Stimulated activated CD8-positive, alpha-beta memory T cell treated with anti-CD3 and anti-CD28 coated beads, Interleukin-15, amount 100 ng/mL, for 1 hour (primary cell): Measurements from ENCODE around the gene RERE.

ENCODE experiments used
- DNase-seq: peaks from one replicate; pipeline ENCODE4 v3.0.0-alpha.2; 2020; ENCODE audit warnings: low read depth

RERE gene

DNA sequence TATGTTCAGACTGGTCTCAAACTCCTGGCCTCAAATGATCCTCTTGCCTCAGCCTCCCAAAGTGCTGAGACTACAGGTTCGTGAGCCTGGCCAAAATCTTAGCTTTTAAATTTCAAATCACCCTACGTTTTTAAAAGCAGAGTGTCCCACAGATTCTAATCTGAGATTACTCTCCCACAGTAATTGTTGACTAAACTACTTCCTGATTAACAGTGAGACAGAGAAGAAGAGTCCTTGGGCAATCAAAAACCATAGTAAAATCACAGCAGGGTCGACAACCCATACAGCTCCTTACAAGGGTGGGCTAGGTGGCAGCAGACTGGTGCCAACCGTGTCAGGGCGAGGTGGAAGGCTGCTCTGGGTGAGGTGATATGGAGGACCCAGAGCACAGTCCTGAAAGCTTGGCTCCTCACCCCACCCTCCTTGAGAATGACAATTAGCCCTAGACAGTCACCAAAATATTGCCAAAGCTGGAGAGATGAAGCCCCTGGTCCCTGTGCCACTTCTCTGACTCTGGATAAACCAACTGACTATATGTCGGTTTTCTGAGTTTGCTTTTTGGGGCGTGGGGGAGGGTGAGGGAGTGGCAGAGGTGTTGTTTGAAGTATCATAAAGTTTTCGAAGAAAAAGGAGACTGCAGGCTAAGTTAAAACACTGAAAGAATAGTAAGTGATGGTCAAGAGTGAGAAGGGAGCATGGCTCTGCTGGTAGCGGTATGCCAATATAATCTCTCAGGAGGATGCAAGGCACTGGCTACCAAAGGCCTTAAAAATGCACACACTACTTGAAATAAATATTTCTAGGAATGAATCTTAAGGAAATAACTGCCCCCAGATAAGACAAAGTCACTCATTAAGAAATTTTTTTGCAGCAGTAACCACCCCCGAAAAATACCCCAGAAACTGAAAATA lies 412.7 kb downstream of the RERE start:
- DNase-seq: no peak

DNA sequence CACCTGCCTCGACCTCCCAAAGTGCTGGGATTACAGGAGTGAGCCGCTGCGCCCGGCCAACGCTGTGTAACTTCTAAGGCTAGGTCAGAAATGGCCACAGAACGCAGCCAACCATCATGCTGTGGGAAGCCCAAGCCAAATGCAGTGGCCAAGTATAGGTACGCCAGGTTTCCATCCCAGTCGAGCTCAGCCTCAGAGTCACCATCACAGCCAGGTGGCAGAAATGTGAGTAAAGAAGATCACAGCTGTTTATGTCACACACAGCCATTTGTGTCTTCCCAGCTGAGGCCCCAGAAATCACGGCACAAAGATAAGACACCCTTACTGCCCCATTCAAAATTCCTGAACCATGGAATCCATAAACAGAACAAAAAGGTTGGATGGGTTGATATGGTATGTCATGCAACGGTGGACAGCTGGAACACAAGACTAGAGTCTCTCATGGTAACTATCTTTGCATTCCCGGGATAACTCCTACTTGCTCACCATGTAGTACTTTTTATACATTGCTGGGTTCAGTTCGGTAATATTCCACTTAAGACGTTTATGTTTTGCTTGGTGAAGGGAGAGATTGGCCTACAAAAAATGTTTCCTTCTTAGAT lies 415.2 kb downstream of the RERE start:
- DNase-seq: no peak

DNA sequence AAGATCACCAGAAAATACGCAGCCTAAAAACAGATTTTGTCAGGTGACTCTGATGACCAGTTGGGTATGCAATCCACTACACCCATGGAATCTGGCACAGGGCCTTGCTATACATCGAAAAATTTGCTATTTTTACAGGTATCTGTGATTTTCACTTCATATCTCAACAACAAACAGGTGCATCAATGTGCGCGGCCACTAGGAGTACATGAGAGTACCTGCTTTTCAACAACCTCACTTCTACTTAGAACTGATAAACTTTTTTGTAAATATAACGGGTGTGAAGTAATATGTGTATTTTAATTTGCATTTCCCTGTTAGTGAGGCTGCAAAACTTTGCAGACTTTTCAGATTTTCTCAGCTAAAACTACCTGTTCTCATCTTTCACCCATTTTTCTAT lies 418.8 kb downstream of the RERE start:
- no peak for DNase-seq

DNA sequence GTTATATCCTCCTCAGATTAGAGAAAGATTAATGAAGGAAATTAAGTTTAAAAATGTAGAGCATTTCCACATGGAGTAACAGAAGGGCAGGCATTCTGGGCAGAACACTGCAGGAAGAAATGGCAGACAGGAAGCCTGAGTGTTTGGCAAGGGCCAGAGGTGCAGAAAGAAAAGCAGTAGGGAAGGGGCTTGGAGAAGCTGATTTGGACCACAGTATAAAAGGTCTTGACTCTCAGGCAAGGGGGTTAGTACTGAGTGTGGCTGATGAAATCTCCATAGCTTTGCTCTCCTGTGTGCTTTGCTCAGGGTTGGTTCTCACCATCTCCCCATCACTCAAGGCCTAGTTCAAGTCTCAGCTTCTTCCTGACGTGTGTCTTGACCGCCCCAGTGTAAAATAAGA lies 419.4 kb downstream of the RERE start:
- no peak for DNase-seq

DNA sequence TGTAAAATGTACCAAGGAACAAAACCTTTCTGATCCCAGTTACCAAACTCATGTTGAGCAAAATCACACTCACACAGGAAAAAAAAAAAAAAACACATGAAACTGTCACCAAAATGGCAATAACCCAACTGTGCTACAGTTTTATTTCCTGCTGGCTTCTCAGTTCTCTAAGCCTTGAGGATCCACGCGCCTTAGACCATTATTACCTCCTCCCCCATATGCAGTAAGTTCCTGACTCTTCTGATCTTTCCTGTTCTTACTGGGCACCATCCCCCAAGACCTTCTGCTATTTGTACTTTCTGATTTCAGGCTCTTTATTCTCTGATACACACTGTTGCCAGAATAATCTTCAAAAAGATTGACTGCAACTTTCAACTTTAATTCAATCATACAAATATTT lies 419.9 kb downstream of the RERE start:
- no peak for DNase-seq

DNA sequence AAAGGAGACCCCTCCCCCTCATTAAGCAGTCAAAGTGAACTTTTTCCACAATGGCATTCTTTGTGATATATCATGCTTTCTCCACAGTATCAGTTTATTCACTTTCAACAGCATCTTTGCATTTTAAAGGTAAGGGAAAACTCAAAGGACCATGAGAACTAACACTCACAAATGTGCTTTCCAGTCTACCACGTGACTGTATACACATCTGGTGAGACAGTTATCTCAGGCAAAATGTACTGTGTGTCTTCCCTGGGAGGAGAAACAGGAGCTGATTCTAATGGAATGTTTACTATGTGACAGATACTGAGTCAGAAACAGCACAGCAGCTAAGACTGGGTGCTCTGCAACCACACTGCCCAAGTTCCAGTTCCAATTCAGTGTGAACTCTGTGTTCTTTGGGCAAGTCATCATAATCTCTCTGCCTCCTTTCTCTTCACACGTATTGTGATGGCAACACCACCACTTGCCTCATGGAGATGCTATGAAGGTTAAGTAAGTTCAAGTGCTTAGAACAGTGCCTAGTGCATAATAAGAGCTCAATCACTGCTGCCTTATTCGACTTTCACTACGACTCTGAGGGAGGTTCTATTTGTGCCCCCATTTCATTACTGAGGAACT lies 420.5 kb downstream of the RERE start:
- DNase-seq: no peak

DNA sequence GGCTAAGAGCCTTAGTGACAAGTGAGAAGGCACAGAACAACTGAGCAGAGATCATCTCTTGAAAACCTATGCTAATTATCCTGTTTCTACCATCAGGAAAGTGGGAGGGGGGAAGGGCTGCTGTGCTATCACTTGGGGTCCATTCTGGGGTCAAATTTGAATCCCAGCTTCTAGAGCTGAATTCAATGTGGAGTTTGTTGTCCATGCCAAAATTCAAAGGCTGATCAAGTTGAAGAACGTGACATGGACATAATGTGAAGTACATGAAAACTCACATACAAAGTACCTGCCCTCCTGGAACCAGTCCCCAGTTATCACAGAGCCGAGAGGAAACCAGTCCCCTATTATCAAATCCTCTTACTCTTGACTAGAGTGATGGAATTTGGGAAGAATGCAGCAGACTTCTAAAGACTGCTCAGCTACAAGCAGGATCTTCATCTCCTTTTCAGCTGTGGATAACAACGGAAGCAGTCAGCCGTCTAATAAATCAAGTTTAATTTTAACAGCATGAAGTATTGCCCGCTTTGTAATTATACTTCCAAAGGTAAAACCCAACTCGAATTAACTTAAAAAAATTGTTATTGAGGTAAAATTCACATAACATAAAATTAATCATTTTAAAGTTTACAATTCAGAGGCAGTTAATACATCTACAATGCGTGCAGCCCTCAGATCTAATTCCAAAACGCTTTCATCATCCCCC lies 421.2 kb downstream of the RERE start:
- no peak for DNase-seq

DNA sequence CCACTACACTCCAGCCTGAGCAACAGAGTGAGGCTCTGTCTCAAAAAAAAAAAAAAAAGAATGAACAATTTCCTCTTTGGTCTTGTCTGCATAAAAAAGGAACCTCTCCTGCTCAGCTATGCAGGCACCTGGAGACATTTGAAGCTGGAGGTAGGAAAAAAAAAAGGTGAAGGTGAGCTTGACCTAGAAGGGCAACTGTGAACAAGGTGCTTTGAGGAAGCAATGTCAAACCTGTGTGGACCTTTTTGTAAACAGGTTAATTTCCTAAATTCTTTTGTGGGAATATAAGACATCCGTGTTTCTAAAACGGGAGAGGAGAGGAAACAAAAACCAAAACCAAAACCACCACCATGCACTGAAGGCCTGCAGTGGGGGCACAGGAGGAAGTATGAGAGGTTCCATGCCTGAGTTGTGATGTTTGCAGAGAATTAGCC lies 422.0 kb downstream of the RERE start:
- no peak for DNase-seq

DNA sequence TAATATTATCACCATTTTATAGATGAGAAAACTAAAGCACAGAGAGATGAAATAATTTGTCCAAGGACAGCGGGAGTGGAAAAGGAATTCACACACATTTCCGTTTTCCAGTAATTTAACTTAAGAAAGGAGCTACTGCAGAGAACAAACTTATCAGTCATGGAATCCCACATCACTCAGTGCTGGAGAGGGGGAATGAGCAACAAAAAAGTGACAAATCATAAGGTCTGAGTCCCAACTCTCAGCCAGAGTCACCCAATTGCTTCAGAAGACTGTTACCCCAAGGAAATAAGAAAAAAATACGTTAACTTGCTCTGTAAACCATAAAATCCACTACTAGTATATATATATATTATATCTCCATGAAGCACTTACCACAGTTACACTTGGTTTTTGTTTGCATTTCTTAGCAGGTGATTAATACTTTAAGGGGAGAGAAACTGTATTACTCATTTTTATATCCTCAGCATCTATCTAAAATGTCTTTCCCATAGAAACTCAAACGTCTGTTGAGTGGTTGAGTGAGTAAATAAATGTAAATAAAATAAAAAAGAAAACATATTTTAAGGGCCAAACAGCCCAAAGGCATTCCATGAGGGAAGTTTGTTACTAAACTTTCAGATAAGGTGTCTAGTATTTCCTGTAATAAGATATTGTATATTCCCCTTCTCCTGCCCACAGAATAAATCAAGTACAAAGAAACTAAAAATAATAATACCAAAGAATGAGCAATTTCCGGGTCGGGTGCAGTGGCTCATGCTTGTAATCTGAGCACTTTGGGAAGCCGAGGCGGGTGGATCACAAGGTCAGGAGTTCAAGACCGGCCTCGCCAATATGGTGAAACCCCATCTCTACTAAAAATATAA lies 422.8 kb downstream of the RERE start:
- DNase-seq: no peak

DNA sequence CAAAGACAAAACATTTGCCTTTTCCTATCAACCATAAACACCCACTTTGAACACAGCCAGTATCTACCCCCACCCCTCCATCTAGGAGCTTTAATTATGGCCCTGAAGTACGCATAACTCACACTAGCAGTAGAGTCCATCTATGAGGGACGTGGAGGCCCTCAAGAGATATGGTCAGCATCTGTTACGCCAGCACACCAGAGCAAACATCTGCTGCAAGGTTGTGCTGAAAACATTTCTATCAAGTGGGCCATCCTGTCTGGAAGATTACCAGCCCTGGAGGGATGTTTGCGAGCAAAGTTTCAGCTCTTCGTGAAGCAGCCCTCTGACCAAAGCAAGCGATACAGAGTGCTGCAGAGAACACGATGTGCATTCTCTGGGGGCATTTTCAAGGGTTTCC lies 424.9 kb downstream of the RERE start:
- DNase-seq: no peak

DNA sequence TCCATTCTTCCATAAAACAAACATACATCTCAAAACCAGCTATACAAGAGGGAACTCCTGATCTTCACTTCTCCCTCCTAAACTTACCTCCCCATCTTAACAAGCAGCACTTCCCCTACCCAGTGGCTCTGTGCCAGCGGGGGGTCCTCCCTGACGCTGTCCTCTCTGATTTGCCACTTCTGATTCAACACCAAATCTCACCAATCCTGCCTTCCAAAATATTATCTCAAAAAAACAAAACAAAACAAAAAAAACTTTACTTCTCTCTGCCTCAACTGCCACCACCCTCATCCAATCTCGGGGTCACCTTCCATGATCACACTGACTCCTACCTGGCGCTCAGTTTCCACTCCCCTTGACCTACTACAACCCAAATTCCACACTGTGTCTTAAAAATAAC lies 426.7 kb downstream of the RERE start:
- no peak for DNase-seq

DNA sequence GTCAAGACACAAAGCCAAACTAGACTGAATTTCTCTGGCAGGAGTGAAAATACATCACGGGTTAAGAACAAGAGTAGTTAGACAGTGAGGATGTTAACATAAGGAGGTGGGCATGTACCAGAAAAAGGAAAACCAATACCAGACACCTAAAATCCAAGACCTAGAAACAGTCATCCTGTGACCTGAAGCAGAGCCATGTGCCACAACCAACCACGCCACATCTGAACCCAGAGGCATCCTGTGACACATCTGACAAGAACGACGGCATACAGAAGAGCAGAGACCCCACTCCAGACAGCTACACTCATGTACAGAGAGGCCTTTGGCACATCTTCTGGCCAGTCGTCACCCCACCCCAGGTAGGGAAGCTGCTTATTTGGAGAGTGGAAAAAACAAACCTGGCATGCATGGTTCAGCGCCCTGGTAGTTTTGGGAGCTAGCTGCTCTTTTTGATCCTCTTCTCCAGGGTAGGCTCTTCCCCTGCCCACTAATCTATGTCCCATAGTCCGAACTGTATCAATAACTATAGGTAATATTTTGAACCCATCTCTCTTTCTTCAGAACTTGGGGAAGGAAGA lies 427.4 kb downstream of the RERE start:
- no peak for DNase-seq

DNA sequence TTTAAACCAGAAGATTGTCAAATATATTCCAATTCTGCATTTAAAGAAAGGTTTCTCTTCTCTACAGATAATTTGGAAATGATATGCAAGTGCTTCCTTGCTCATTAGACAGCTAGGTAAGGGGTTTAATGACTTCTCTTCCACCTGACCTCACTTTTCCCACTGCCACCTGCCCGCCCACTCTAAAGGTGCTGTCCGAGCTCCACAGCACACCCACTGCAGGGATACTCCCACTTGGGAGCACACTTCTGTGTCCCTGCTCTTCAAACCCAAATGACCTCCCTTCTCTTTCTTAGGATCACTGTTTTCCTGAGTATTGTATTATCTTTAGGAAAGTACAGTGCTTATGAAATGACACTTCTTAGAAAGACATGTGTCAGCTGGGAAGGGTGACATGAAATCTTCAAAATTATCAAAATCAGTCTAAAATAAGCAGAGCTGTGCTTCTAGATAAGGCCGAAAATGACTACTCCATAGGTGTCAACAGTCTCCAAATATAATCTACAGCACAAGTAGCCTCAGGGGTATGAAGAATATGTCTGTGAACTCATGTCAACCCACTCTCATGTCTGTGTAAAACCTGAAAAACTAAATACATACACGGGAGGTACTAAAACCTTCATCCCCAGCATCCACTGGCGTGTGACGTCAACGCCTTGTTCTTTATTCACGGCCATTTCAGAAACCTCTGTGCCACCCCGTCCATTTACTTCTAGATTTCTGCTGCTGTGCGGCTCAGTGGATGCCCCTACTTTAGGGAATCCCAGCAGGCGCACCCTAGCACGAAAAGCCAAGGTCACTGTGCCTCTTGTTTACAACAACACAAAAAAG lies 428.5 kb downstream of the RERE start:
- no peak for DNase-seq

DNA sequence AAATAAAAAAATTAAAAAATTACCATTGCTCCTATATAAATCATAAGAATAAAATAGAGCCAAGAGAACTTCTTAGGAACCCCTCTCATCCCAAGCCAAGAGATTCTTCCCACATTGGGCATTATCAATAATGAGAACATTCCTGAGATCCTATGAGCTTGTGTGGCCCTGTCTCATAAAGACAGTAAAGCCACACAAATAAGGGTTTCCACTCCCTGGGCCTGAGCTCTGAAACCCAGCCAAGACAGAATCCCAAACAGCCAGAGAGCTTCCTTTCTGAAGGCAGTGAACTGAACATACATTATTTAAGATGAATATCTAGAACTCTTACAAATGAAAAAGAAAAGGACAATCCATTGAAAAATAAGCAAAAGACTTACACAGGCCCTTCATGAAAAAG lies 431.2 kb downstream of the RERE start:
- no peak for DNase-seq

DNA sequence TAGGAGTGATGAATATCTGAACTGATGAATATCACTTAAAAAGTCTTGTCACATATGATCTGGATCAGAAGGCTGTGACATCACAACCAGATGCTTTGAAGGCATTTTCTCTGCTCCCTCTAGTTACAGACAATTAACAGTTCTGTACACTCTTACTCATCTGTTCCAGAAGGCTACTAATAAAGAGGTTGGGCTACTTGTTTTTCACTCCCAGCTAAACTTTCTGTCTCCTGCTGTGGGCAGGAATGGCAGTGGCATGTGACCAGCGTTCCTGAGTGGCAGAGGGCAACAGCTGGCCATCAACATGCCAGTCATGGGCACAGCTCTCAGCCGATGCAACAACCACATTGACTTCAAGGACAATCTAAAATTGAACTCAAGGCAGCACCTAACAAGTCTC lies 432.9 kb downstream of the RERE start:
- DNase-seq: no peak

DNA sequence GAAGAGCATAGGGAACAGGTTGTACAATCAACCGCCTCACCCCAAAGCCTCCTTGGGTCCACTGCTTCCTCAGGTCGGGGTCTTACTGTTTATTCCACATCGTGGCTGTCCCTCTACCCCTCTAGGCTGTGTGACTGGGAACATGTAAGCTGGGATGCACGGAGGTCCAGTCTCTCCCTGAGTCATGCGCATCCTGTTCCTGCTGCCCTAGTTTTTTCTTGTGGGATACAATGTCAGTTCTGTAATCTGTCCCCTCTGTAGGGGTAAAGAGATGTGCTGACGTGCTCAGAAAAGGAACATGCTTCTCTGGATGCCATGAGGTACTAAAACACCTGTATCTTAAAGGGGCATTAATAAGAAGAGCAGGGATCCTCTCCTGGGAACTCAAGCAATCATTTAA lies 433.4 kb downstream of the RERE start:
- no peak for DNase-seq

DNA sequence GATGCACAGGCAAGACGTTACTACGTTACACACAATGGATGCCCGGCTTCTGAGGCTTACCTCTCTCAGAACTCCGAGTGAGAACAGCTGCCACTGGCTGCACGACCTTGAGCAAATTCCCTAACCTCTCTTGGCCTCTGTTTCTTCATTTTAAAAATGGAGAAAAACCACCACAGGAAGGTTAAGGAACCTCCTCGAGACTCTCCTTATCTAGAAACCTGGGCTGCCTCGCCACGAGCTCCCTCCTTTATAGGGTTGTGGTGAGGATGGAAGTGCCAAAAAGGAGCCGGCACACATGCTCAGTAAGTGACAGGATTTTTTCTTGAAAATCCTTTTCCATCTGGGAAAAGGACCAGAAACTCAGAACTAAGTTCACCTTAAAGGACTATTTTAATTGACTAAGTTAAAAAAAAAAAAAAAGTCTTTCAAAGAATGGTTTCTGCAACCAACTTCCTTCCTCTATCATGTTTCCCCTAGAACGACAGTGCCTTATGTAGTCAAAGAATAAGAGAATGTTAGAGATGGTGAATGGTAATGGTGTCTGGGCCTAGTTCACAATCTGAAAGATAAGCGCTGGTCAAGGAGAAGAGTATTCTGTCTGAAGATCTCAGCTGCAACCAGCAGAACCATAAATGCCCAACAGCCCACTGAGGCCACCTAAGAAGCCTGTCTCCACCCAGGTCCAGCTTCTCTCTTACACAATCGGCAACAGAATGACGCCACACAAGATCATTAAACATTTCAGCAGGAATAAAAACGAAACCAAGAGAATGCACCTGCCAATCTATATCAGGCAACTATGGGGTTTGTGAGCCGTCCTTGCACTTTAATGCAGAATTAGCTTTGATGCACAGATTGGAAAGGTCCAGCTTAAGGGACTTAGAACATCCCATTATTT lies 434.6 kb downstream of the RERE start:
- no peak for DNase-seq

DNA sequence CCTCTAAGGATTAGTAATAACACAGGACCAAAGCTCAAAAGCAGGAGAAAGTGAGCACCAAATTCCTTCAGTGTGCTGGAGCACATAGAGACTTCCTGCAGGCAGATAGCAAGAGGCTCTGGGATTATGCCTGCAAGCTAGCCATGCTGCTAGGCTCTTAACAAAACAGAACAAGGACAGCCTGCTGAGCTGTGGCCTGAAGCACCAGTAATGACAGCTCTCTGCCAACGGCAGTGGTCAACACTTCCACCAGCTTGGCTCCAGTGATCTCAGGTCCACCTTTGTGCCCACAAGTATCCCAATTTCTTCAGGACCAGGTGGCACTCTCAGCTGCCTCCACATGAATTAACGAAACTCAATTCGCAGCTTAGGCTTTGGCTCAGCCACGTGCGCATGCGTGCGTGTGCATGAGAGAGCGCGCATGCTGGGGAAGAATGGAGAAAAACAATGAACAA lies 435.4 kb downstream of the RERE start:
- DNase-seq: no peak

DNA sequence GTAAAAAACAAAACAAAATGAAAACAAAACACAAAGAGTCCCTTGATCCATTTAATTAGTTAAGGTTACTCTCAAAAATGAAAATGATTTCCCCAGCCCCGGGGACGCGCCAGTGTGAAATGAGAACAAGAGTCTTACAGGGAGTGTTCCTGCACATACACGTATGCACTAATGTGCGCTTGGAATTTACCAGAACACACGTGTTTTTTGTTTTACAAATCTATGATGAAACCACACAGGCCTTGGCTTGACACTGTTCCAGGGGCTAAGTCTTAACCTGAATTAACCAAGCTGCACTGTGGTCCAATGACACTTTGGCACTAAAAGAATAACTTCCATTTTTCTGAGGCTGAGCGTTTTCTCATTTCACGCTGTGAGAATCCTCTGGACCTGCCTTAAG lies 435.8 kb downstream of the RERE start:
- DNase-seq: no peak
